MM.1S (cell line): ENCODE measurements around the gene FAM193B.

Source experiments
- DNase-seq: peaks from one replicate; pipeline ENCODE4 v3.0.0-alpha.2; 2015
- H2AFZ ChIP-seq: fragments of 300-600 bp; sonication (generic); 2 replicates; pipeline ENCODE4 v1.6.0; 2016; ENCODE audit warnings: antibody characterized with exemption, low read length
- H3F3A ChIP-seq: fragments of 300-600 bp; sonication (generic); 2 replicates; pipeline ENCODE4 v1.6.1; 2016; ENCODE audit warnings: mild to moderate bottlenecking, antibody characterized with exemption, low read length, moderate library complexity, mixed read lengths; ENCODE audit not compliant: insufficient read depth
- H3K27ac ChIP-seq: fragments of 300-600 bp; sonication (generic); 2 replicates; pipeline ENCODE4 v1.5.1; 2016; ENCODE audit warnings: mild to moderate bottlenecking, low read length
- H3K27me3 ChIP-seq: fragments of 300-600 bp; sonication (generic); replicated peaks from 2 replicates; pipeline ENCODE4 v1.6.0; 2016; ENCODE audit warnings: low read length; ENCODE audit not compliant: insufficient read depth
- H3K36me3 ChIP-seq: fragments of 300-600 bp; sonication (generic); replicated peaks from 2 replicates; pipeline ENCODE4 v1.6.1; 2016; ENCODE audit warnings: mild to moderate bottlenecking, low read length, mixed read lengths; ENCODE audit not compliant: insufficient read depth
- H3K4me1 ChIP-seq: fragments of 300-600 bp; sonication (generic); 2 replicates; pipeline ENCODE4 v1.6.1; 2016; ENCODE audit warnings: low read length, mixed read lengths
- H3K4me2 ChIP-seq: fragments of 300-600 bp; sonication (generic); 2 replicates; pipeline ENCODE4 v1.6.0; 2016; ENCODE audit warnings: low read depth, low read length
- H3K4me3 ChIP-seq: fragments of 300-600 bp; sonication (generic); 2 replicates; pipeline ENCODE4 v1.5.1; 2016; ENCODE audit warnings: low read length, mixed read lengths
- H3K79me2 ChIP-seq: fragments of 300-600 bp; sonication (generic); 2 replicates; pipeline ENCODE4 v1.6.1; 2016; ENCODE audit warnings: mixed run types, low read length, mixed read lengths
- H3K9ac ChIP-seq: fragments of 300-600 bp; sonication (generic); 2 replicates; pipeline ENCODE4 v1.6.1; 2016; ENCODE audit warnings: low read length, mixed read lengths
- H3K9me2 ChIP-seq: fragments of 300-600 bp; sonication (generic); replicated peaks from 2 replicates; pipeline ENCODE4 v1.6.1; 2016; ENCODE audit warnings: mild to moderate bottlenecking, low read length, mixed read lengths; ENCODE audit not compliant: insufficient read depth
- H3K9me3 ChIP-seq: fragments of 300-600 bp; sonication (generic); replicated peaks from 2 replicates; pipeline ENCODE4 v1.6.1; 2016; ENCODE audit warnings: mild to moderate bottlenecking, low read length, mixed read lengths; ENCODE audit not compliant: insufficient read depth
- H4K20me1 ChIP-seq: fragments of 300-600 bp; sonication (generic); 2 replicates; pipeline ENCODE4 v1.6.1; 2016; ENCODE audit warnings: mild to moderate bottlenecking, low read length, moderate library complexity, mixed read lengths; ENCODE audit not compliant: insufficient read depth
- EZH2 ChIP-seq: fragments of 300-600 bp; sonication (generic); optimal IDR thresholded peaks from 2 replicates; pipeline ENCODE3; 2017; ENCODE audit warnings: low read depth, mild to moderate bottlenecking, antibody characterized with exemption, low read length, mixed read lengths
- EZH2phosphoT487 ChIP-seq: fragments of 300-600 bp; sonication (generic); IDR thresholded peaks from 2 replicates; pipeline ENCODE4 v1.6.1; 2018; ENCODE audit warnings: antibody characterized with exemption, low read length
- TF ChIP-seq, protein P1 (sequence below): fragments of 300-600 bp; sonication (generic); IDR thresholded peaks from 2 replicates; pipeline ENCODE4 v1.5.1; 2016; ENCODE audit warnings: antibody characterized with exemption, low read length, mixed read lengths

Gene FAM193B

DNA sequence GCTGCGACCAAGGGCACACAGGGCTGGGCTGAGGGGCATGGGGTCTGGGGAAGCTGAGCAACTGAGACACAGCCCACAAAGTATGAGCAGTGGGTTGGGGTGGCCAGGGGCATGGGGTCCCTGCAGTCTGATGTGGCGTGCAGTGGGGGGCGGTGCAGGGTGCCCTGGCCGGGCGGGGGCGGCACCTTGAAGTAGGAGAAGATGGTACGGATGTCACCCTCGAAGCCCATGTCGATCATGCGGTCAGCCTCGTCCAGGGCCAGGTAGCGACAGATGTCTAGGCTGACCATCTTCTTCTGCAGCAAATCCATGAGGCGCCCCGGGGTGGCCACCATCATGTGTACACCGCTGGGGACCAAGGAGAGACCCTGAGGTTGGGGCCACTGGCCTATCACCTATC, 40.9 kb downstream of the FAM193B start:
- Histone ChIP-seq H4K20me1 (no peaks in the 10 kb centered on the region), H3F3A (no peaks in the 10 kb centered on the region), H3K27me3 (no peaks in the 10 kb centered on the region), H3K9ac (no peak overlapping the region), H3K4me3 (no peak overlapping the region), H3K4me1 (peaks cover 22% of the 10 kb centered on the region), H3K9me2 (no peaks in the 10 kb centered on the region), H3K27ac (no peak overlapping the region), H3K4me2 (no peak overlapping the region), H2AFZ (no peak overlapping the region), H3K36me3 (no peaks in the 10 kb centered on the region; the same call in 1 of the 2 replicates), H3K79me2 (peaks cover 26% of the 10 kb centered on the region), H3K9me3 (no peaks in the 10 kb centered on the region)
- no peak for DNase-seq
- TF ChIP-seq EZH2, result no peak
- no peak for TF ChIP-seq EZH2phosphoT487
- TF ChIP-seq, protein P1, sequence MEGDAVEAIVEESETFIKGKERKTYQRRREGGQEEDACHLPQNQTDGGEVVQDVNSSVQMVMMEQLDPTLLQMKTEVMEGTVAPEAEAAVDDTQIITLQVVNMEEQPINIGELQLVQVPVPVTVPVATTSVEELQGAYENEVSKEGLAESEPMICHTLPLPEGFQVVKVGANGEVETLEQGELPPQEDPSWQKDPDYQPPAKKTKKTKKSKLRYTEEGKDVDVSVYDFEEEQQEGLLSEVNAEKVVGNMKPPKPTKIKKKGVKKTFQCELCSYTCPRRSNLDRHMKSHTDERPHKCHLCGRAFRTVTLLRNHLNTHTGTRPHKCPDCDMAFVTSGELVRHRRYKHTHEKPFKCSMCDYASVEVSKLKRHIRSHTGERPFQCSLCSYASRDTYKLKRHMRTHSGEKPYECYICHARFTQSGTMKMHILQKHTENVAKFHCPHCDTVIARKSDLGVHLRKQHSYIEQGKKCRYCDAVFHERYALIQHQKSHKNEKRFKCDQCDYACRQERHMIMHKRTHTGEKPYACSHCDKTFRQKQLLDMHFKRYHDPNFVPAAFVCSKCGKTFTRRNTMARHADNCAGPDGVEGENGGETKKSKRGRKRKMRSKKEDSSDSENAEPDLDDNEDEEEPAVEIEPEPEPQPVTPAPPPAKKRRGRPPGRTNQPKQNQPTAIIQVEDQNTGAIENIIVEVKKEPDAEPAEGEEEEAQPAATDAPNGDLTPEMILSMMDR, result no peak

DNA sequence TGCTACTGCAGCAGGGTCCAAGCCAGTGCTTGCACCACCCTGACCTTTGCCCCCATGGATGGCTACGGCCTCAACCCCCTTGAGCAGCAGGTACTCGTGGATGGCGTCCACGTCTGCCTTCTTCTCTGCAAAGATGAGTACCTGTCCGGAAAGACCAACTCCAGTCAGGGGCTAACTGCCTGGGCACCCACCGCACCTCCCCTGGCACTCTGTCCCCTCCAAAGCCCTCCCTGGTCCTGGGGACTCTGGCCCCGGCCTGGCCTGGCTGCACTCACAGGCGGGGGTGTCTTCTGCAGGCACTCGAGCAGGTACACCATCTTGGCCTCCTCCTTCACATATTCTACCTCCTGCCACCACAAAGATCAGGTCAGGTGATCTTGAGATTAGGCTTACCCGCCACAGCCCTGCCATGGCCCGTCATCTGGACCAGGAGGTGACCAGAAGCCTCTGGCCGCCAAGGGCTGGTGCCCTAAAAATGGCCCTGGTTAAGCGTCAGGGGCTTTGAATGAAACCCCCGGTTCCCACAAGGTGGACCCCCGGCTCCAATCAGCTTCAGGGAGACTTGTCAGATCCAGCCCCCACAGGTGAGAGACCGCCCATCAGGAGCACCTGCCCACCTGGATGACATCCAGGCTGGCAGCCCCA, 41.5 kb downstream of the FAM193B start:
- Histone ChIP-seq H3F3A (no peaks in the 10 kb centered on the region), H3K9me3 (no peaks in the 10 kb centered on the region), H3K27me3 (no peaks in the 10 kb centered on the region), H3K9me2 (no peaks in the 10 kb centered on the region), H3K9ac (no peak overlapping the region), H3K79me2 (peaks cover 26% of the 10 kb centered on the region), H3K27ac (no peak overlapping the region), H4K20me1 (no peaks in the 10 kb centered on the region), H3K4me2 (no peak overlapping the region), H3K36me3 (no peaks in the 10 kb centered on the region; the same call in 1 of the 2 replicates), H3K4me3 (no peak overlapping the region), H2AFZ (no peak overlapping the region), H3K4me1 (peaks cover 24% of the 10 kb centered on the region)
- TF ChIP-seq EZH2phosphoT487, result no peak
- no peak for TF ChIP-seq EZH2
- TF ChIP-seq, protein P1, result no peak
- DNase-seq, result no peak

DNA sequence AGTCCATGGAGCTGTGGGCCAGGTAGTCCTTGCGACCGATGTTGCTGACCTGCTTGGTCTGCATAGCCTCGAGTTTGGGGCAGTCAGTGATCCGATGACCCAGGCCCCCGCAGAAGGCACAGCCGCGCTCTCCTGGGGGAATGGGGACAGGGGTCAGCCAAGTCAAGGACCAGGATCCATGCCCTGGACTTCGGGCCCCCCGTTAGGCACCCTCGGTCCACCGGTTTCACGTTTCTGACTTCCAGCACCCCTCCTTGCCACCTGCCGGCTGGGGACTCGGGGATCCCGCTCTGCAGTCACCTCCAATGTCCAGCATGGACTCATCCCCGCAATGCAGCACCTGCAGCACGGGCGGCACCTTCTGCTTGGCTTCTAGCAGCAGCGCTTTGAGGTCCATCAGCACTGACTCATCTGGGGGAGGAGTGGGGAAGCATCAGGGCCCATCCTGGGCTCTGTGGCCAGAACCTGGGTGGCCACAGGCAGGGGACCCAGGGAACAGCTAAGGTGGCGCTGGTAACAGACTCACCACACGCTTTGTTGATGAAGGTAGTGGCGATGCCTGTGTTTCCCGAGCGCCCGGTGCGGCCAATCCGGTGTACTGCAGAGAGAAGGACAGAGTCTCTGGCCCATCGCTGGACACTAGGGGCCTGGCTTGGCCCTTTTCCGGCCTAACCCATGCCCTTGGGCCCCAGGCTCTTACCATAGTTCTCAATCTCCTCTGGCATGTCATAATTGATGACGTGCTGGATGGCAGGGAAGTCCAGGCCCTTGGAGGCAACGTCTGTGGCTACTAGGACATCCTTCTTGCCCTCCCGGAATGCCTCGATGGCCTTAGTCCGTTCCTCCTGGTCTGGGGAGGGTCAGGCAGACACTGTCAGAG, 42.3 kb downstream of the FAM193B start:
- no peak for DNase-seq
- no peak overlapping the region for H3K4me2 ChIP-seq
- H3K36me3 ChIP-seq, result no peaks in the 10 kb centered on the region; the same call in 1 of the 2 replicates
- H3F3A ChIP-seq, result no peaks in the 10 kb centered on the region
- no peak overlapping the region for H2AFZ ChIP-seq
- no peak overlapping the region for H3K4me3 ChIP-seq
- peaks cover 24% of the 10 kb centered on the region for H3K4me1 ChIP-seq
- peaks cover 26% of the 10 kb centered on the region for H3K79me2 ChIP-seq
- H3K27me3 ChIP-seq, result no peaks in the 10 kb centered on the region
- H3K27ac ChIP-seq, result no peak overlapping the region
- H3K9me3 ChIP-seq, result no peaks in the 10 kb centered on the region
- H4K20me1 ChIP-seq, result no peaks in the 10 kb centered on the region
- no peak overlapping the region for H3K9ac ChIP-seq
- TF ChIP-seq EZH2 (no peak), EZH2phosphoT487 (no peak)
- TF ChIP-seq, protein P1, result no peak
- H3K9me2 ChIP-seq, result no peaks in the 10 kb centered on the region
